ENCODE results near the gene CLHC1.

DNA sequence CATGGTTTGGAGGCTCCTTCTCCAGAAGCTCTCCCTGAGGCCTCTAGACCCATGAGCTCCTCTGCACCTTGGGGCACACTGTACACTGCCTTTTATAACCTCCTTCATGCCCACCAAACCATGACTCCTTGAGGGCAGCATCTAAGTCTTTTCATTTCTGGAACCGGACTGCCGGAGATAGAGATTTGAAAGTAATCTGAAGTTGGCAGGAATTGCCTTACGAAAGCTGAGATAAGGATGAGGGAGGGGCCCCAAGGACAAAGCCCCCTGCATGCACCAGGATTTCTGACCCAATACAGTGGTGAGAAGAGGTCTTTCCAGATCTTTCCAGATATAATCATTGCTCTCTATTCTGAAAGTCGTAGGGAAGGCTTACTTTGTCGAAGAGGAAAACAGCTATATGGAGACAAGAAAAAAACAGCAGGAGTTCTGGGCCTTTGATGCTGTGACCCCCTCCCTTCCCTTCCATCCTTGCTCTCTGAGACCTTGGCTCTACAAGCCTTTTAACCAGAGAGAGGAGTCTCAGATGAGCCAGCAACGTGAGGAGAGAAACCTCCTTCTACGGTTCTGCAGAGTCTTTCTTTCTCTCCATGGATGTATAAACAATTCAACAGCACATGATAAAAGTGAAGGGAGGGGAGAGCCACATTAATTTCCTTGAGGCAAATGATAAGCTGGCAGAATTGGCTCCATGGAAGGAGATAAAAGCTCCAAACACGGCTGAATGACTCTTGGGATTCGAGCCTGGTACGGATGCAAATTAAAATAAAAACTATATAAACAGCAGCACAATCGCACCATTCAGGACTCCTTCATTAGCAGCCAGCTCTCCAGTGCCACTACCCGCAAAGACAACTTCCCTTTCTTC is 93.8 kb downstream of the CLHC1 start:
- TF ChIP-seq, protein P1, sequence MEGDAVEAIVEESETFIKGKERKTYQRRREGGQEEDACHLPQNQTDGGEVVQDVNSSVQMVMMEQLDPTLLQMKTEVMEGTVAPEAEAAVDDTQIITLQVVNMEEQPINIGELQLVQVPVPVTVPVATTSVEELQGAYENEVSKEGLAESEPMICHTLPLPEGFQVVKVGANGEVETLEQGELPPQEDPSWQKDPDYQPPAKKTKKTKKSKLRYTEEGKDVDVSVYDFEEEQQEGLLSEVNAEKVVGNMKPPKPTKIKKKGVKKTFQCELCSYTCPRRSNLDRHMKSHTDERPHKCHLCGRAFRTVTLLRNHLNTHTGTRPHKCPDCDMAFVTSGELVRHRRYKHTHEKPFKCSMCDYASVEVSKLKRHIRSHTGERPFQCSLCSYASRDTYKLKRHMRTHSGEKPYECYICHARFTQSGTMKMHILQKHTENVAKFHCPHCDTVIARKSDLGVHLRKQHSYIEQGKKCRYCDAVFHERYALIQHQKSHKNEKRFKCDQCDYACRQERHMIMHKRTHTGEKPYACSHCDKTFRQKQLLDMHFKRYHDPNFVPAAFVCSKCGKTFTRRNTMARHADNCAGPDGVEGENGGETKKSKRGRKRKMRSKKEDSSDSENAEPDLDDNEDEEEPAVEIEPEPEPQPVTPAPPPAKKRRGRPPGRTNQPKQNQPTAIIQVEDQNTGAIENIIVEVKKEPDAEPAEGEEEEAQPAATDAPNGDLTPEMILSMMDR (IDR thresholded peaks at IDR 0.05), result no peak
- no peak for TF ChIP-seq POLR2A (IDR thresholded peaks at IDR 0.05)
